Suprapubic skin (tissue), 4 donors: Measurements from ENCODE around the gene VTA1.

ENCODE experiments used
- CTCF ChIP-seq, 2 donors: fragments of 200-600 bp in 1 of 2; fragments of 450-650 bp in 1 of 2; sonication (generic) in 1 of 2; IDR thresholded peaks; one replicate each; pipeline ENCODE4 v1.5.1; 2016 to 2019; ENCODE audit warnings: antibody characterized with exemption in 2 of 2, mild to moderate bottlenecking in 1 of 2, moderate library complexity in 1 of 2
- EP300 ChIP-seq: sonication (generic); formaldehyde crosslinking; IDR thresholded peaks from one replicate; pipeline ENCODE4 v1.6.1; 2017; ENCODE audit warnings: antibody characterized with exemption
- POLR2A ChIP-seq, 2 donors: fragments of 450-650 bp; IDR thresholded peaks; one replicate each; pipeline ENCODE4 v1.6.1; 2017; ENCODE audit warnings: antibody characterized with exemption in 2 of 2, mild to moderate bottlenecking in 2 of 2, moderate library complexity in 2 of 2
- POLR2AphosphoS5 ChIP-seq, 3 donors: sonication (generic); formaldehyde crosslinking; IDR thresholded peaks; one replicate each; pipeline ENCODE4 v1.6.1; 2017; ENCODE audit warnings: antibody characterized with exemption in 3 of 3

- TF ChIP-seq POLR2AphosphoS5 (IDR thresholded peaks at IDR 0.05) (no peak), CTCF (IDR thresholded peaks at IDR 0.05) (no peak), POLR2A (IDR thresholded peaks at IDR 0.05) (no peak), EP300 (no peak)
These were observed 104.9 kb downstream of the VTA1 start for GRCh38 chr6:142251930-142252445.
